Tibial nerve (tissue), 4 donors: ENCODE data around the gene KIAA1217.

ENCODE experiments used
- CTCF ChIP-seq, 5 experiments: fragments of 200-600 bp in 3 of 5; fragments of 450-650 bp in 2 of 5; sonication (generic) in 3 of 5; IDR thresholded peaks; one replicate each; pipeline ENCODE4 v1.5.1; 2016 to 2019; ENCODE audit warnings: antibody characterized with exemption in 5 of 5, mild to moderate bottlenecking in 3 of 5, moderate library complexity in 2 of 5
- EP300 ChIP-seq, 2 donors: sonication (generic); formaldehyde crosslinking; IDR thresholded peaks; one replicate each; pipeline ENCODE4 v1.6.1; 2017; ENCODE audit warnings: antibody characterized with exemption in 2 of 2, mild to moderate bottlenecking in 1 of 2
- POLR2A ChIP-seq, 2 donors: fragments of 450-650 bp; IDR thresholded peaks; one replicate each; pipeline ENCODE4 v1.6.1; 2017; ENCODE audit warnings: antibody characterized with exemption in 2 of 2, mild to moderate bottlenecking in 2 of 2, moderate library complexity in 2 of 2

GRCh38 chr10:24488631-24489030 lies 279.7 kb downstream of the KIAA1217 start:
- TF ChIP-seq POLR2A (IDR thresholded peaks at IDR 0.05): no peak
- no peak for TF ChIP-seq CTCF (IDR thresholded peaks at IDR 0.05)
- no peak for TF ChIP-seq EP300 (IDR thresholded peaks at IDR 0.05)
